A549 (cell line): ENCODE data around the gene CA10. TPM values are rescaled to one million over a fixed set of nuclear protein-coding genes. Genes with fewer than 3 reads are reported as not detected.

Experiments
- ATAC-seq, 2 experiments: fragments of 200-7000 bp in 1 of 2; fragments of >200 bp in 1 of 2; cut with Nextera tagmentation in 1 of 2; cut with Tn5 transposase in 1 of 2; 3 replicates each; pipeline versions ENCODE4 v1.8.0 to v1.9.1; 2018 to 2020; ENCODE audit warnings: mild to moderate bottlenecking in 1 of 2, moderate library complexity in 1 of 2
- CTCF ChIA-PET: fragments of 300-600 bp; sonication (Branson Sonifier 250); formaldehyde crosslinking; extraction: SDS; loops from one replicate; lab custom pipeline; 2021; ENCODE audit warnings: antibody characterized with exemption, inconsistent platforms; lab: Yijun Ruan, JAX
- POLR2A ChIA-PET: fragments of 350-600 bp; formaldehyde crosslinking; extraction: SDS; loops from one replicate; lab custom pipeline; 2021; ENCODE audit warnings: antibody characterized with exemption, inconsistent platforms; lab: Yijun Ruan, JAX
- DNase-seq, 2 experiments: peaks; one replicate each; pipeline versions ENCODE4 v3.0.0 to v3.0.0-alpha.2; 2011 to 2016; ENCODE audit warnings: low read depth in 1 of 2, low spot score in 1 of 2
- FAIRE-seq: peaks from 2 replicates; lab custom pipeline; 2011; peaks lifted over from hg19 to GRCh38; lab: Jason Lieb, UNC
- H3K27ac ChIP-seq, 2 experiments: fragments of >200 bp; sonication (Bioruptor Twin); formaldehyde crosslinking; 3 replicates each; pipeline ENCODE4 v1.5.1; 2016 to 2017
- H3K4me1 ChIP-seq: fragments of >200 bp; sonication (Bioruptor Twin); formaldehyde crosslinking; 3 replicates; pipeline ENCODE4 v1.6.1; 2016
- H3K4me2 ChIP-seq: fragments of >200 bp; sonication (Bioruptor Twin); formaldehyde crosslinking; 3 replicates; pipeline ENCODE4 v1.6.1; 2016
- H3K4me3 ChIP-seq: fragments of >200 bp; sonication (Bioruptor Twin); formaldehyde crosslinking; 3 replicates; pipeline ENCODE4 v1.5.1; 2016
- H3K9me3 ChIP-seq: fragments of >200 bp; sonication (Bioruptor Twin); formaldehyde crosslinking; 3 replicates; pipeline ENCODE4 v1.6.1; 2016
- CEBPB ChIP-seq, 2 experiments: fragments of >200 bp in 1 of 2; sonication (Bioruptor Twin) in 1 of 2; formaldehyde crosslinking in 1 of 2; IDR thresholded peaks; 2 replicates each; pipeline ENCODE4 v1.6.1; 2012 to 2016
- CHD2 ChIP-seq: fragments of 150-350 bp; IDR thresholded peaks from 2 replicates; pipeline ENCODE4 v1.6.1; 2014; ENCODE audit warnings: low read length; ENCODE audit not compliant: partially characterized antibody
- E2F6 ChIP-seq: IDR thresholded peaks from 2 replicates; pipeline ENCODE4 v1.6.1; 2012; ENCODE audit warnings: low read depth, borderline replicate concordance
- EHF ChIP-seq: fragments of 250-450 bp; sonication (Bioruptor Pico); IDR thresholded peaks from 2 replicates; pipeline ENCODE4 v1.5.0; 2020; ENCODE audit warnings: mild to moderate bottlenecking
- EHMT2 ChIP-seq: fragments of 200-600 bp; sonication (generic); IDR thresholded peaks from 2 replicates; pipeline ENCODE4 v1.6.1; 2016; ENCODE audit warnings: antibody characterized with exemption, low read depth, mild to moderate bottlenecking, moderate library complexity
- ELK1 ChIP-seq: fragments of 150-350 bp; IDR thresholded peaks from 2 replicates; pipeline ENCODE4 v1.6.1; 2014; ENCODE audit warnings: low read depth, mild to moderate bottlenecking, low read length
- EP300 ChIP-seq, 2 experiments: fragments of >200 bp; sonication (Bioruptor Twin); formaldehyde crosslinking; IDR thresholded peaks; 2 replicates in 1 of 2; 3 replicates in 1 of 2; pipeline ENCODE4 v1.6.1; 2016 to 2017
- ESRRA ChIP-seq: fragments of 150-350 bp; IDR thresholded peaks from 2 replicates; pipeline ENCODE4 v1.6.1; 2014; ENCODE audit warnings: mild to moderate bottlenecking, low read length, borderline replicate concordance
- FOSL2 ChIP-seq, 2 experiments: fragments of 450-650 bp in 1 of 2; fragments of >200 bp in 1 of 2; sonication (Bioruptor Twin) in 1 of 2; formaldehyde crosslinking; IDR thresholded peaks; 2 replicates each; pipeline versions ENCODE4 v1.5.0 to v1.6.1; 2016 to 2020; ENCODE audit warnings: mild to moderate bottlenecking in 1 of 2, moderate library complexity in 1 of 2
- FOXS1 ChIP-seq: fragments of 250-450 bp; sonication (Bioruptor Pico); IDR thresholded peaks from 2 replicates; pipeline ENCODE4 v1.5.0; 2020; ENCODE audit warnings: mild to moderate bottlenecking, moderate library complexity
- GATA3 ChIP-seq: IDR thresholded peaks from 2 replicates; pipeline ENCODE4 v1.6.1; 2012; ENCODE audit warnings: borderline replicate concordance
- HDAC2 ChIP-seq: fragments of 200-600 bp; sonication (generic); IDR thresholded peaks from 2 replicates; pipeline ENCODE4 v1.6.1; 2016
- HOXB13 ChIP-seq: fragments of 250-450 bp; sonication (Bioruptor Pico); IDR thresholded peaks from 2 replicates; pipeline ENCODE4 v1.5.0; 2020; ENCODE audit warnings: low read depth, mild to moderate bottlenecking, moderate library complexity
- JUN ChIP-seq, 2 experiments: fragments of >200 bp; sonication (Bioruptor Twin); formaldehyde crosslinking; IDR thresholded peaks; 2 replicates in 1 of 2; 3 replicates in 1 of 2; pipeline ENCODE4 v1.6.1; 2016 to 2017
- KDM1A ChIP-seq: fragments of 200-600 bp; sonication (generic); IDR thresholded peaks from 2 replicates; pipeline ENCODE4 v1.6.1; 2016; ENCODE audit warnings: low read depth, mild to moderate bottlenecking
- MAFK ChIP-seq: fragments of 450-650 bp; IDR thresholded peaks from 2 replicates; pipeline ENCODE4 v1.6.1; 2014; ENCODE audit not compliant: partially characterized antibody
- MAZ ChIP-seq: fragments of 150-350 bp; IDR thresholded peaks from 2 replicates; pipeline ENCODE4 v1.6.1; 2014; ENCODE audit warnings: antibody characterized with exemption, low read depth, low read length, borderline replicate concordance
- MYC ChIP-seq: IDR thresholded peaks from 2 replicates; pipeline ENCODE4 v1.6.1; 2012; ENCODE audit warnings: mild to moderate bottlenecking, inconsistent platforms, low read length, improper control_type of control experiment, borderline replicate concordance
- NPAS2 ChIP-seq: fragments of 250-450 bp; sonication (Bioruptor Pico); IDR thresholded peaks from 2 replicates; pipeline ENCODE4 v1.8.0; 2022; ENCODE audit warnings: mild to moderate bottlenecking, moderate library complexity, borderline replicate concordance
- PHF8 ChIP-seq: fragments of 200-600 bp; sonication (generic); IDR thresholded peaks from 2 replicates; pipeline ENCODE4 v1.6.1; 2016; ENCODE audit warnings: low read depth, mild to moderate bottlenecking, antibody characterized with exemption, moderate library complexity, borderline replicate concordance
- POLR2A ChIP-seq: IDR thresholded peaks from 2 replicates; pipeline ENCODE4 v1.6.1; 2012; ENCODE audit warnings: mild to moderate bottlenecking, low read length
- RAD21 ChIP-seq, 2 experiments: fragments of >200 bp in 1 of 2; sonication (Bioruptor Twin) in 1 of 2; formaldehyde crosslinking in 1 of 2; IDR thresholded peaks in 1 of 2; conservative IDR thresholded peaks in 1 of 2; 2 replicates in 1 of 2; 3 replicates in 1 of 2; pipeline ENCODE4 v1.6.1; 2012 to 2018; ENCODE audit warnings: inconsistent platforms in 1 of 2
- RFX5 ChIP-seq: fragments of 450-650 bp; IDR thresholded peaks from 2 replicates; pipeline ENCODE4 v1.7.1; 2014; ENCODE audit warnings: antibody characterized with exemption, mild to moderate bottlenecking, moderate library complexity
- SMC3 ChIP-seq: fragments of >200 bp; sonication (Bioruptor Twin); formaldehyde crosslinking; IDR thresholded peaks from 3 replicates; pipeline ENCODE4 v1.6.1; 2018; ENCODE audit warnings: inconsistent platforms
- SREBF2 ChIP-seq: fragments of 450-650 bp; IDR thresholded peaks from 2 replicates; pipeline ENCODE4 v1.6.1; 2014; ENCODE audit warnings: mild to moderate bottlenecking, moderate library complexity
- TP53 ChIP-seq: fragments of 250-450 bp; sonication (Bioruptor Pico); IDR thresholded peaks from 2 replicates; pipeline ENCODE4 v1.5.0; 2021; ENCODE audit warnings: mild to moderate bottlenecking, moderate library complexity
- ZNF302 ChIP-seq: fragments of 250-450 bp; sonication (Bioruptor Pico); IDR thresholded peaks from 2 replicates; pipeline ENCODE4 v1.9.0; 2021; ENCODE audit warnings: inconsistent platforms, mild to moderate bottlenecking, moderate library complexity
- WGBS: methylation state at CpG from one replicate; pipeline ENCODE4 v1.1.6; 2017; ENCODE audit errors: missing lambda C conversion rate; 5-methylcytosine and 5-hydroxymethylcytosine counted together
- polyA plus RNA-seq, 4 experiments: library from polyadenylated mRNA; depleted of rRNA in 3 of 4; stranded (reverse); fragments of >200 nt; fragmentation: RNase III in 1 of 4; extraction: RNeasy Plus Mini Kit Qiagen cat#74134 plus additional on column Dnase treatment in 1 of 4; gene quantifications; 2 replicates in 3 of 4; 3 replicates in 1 of 4; pipeline ENCODE4 v1.2.3, GENCODE V29; 2011 to 2017
- TF ChIP-seq, protein P1 (sequence below): fragments of 250-450 bp; sonication (Bioruptor Pico); IDR thresholded peaks from 2 replicates; pipeline ENCODE4 v1.5.0; 2021; ENCODE audit warnings: mild to moderate bottlenecking, moderate library complexity, borderline replicate concordance
- TF ChIP-seq, protein P2 (sequence below): fragments of >200 bp; sonication (Bioruptor Twin); formaldehyde crosslinking; IDR thresholded peaks from 3 replicates; pipeline ENCODE4 v1.5.1; 2016

The CA10 gene
- polyA plus RNA-seq, 2 of the 4 experiments (the other 2 are of a cell fraction), result not detected

GRCh38 chr17:51817955-51818354, 340.6 kb downstream of the CA10 start:
- ATAC-seq (no peak), FAIRE-seq (no peak), DNase-seq (no peak)
- Histone ChIP-seq H3K4me2 (no peak overlapping the region), H3K9me3 (no peaks in the 10 kb centered on the region), H3K4me3 (no peak overlapping the region), H3K4me1 (no peaks in the 10 kb centered on the region), H3K27ac (no peak overlapping the region)
- WGBS, result 4% methylated on average over 1 of the region's 1 CpG
- TF ChIP-seq MAFK (no peak), RAD21 (conservative IDR thresholded peaks at IDR 0.05 in 1 of 2, IDR thresholded peaks at IDR 0.05 in 1 of 2) (no peak), ELK1 (no peak), ESRRA (no peak), NPAS2 (CRISPR knock-in tag) (no peak), PHF8 (no peak), JUN (IDR thresholded peaks at IDR 0.05) (no peak), EP300 (IDR thresholded peaks at IDR 0.05) (no peak), EHF (CRISPR knock-in tag) (no peak), SREBF2 (no peak), HOXB13 (CRISPR knock-in tag) (no peak), CEBPB (IDR thresholded peaks at IDR 0.05) (no peak), MAZ (no peak), FOXS1 (CRISPR knock-in tag) (no peak), CHD2 (no peak)
- TF ChIP-seq, protein P1, sequence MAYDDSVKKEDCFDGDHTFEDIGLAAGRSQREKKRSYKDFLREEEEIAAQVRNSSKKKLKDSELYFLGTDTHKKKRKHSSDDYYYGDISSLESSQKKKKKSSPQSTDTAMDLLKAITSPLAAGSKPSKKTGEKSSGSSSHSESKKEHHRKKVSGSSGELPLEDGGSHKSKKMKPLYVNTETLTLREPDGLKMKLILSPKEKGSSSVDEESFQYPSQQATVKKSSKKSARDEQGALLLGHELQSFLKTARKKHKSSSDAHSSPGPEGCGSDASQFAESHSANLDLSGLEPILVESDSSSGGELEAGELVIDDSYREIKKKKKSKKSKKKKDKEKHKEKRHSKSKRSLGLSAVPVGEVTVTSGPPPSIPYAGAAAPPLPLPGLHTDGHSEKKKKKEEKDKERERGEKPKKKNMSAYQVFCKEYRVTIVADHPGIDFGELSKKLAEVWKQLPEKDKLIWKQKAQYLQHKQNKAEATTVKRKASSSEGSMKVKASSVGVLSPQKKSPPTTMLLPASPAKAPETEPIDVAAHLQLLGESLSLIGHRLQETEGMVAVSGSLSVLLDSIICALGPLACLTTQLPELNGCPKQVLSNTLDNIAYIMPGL, result no peak
- ChIA-PET CTCF (interaction anchor here (0.9 kb wide), 1 partner anchor 283 kb away, joined by 3 read pairs; no protein-coding TSS in a partner anchor), POLR2A (no interaction called here)

DNA sequence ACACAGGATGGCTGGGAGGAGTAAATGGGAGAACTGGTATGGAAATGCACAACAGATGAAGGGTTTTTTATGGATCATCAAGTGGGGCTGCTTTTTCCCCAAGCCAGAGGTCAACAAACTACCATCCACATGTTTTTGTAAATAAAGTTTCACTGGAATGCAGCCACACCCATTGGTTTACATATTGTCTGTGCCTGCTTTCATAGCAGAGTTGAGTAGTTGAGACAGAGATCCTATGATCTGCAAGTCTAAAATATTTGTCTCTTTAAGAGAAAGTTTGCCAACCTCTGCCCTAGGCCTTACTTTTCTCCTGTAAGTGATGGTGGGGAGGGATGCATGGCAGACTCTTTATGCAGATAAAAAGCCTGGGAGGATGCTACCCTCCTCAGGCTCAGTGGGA, 341.4 kb downstream of the CA10 start:
- Histone ChIP-seq H3K27ac (no peak overlapping the region), H3K4me1 (no peaks in the 10 kb centered on the region), H3K4me3 (no peak overlapping the region), H3K9me3 (no peaks in the 10 kb centered on the region), H3K4me2 (no peak overlapping the region)
- CTCF ChIA-PET, result interaction anchor here (0.8 kb wide), 1 partner anchor 53 kb away, joined by 3 read pairs; no protein-coding TSS in a partner anchor
- ATAC-seq (no peak), FAIRE-seq (no peak), DNase-seq (no peak)
- POLR2A ChIA-PET, result no interaction called here
- TF ChIP-seq PHF8 (no peak), KDM1A (no peak), TP53 (CRISPR knock-in tag) (no peak), SMC3 (no peak), MAFK (no peak), CHD2 (no peak), EHMT2 (no peak), HDAC2 (no peak), POLR2A (no peak), ESRRA (no peak), JUN (IDR thresholded peaks at IDR 0.05) (no peak), E2F6 (no peak), RFX5 (no peak), ELK1 (no peak), GATA3 (no peak), FOSL2 (IDR thresholded peaks at IDR 0.05) (no peak), FOSL2 (CRISPR knock-in tag; IDR thresholded peaks at IDR 0.05) (no peak), ZNF302 (CRISPR knock-in tag) (no peak), MYC (no peak)
- TF ChIP-seq, protein P2, sequence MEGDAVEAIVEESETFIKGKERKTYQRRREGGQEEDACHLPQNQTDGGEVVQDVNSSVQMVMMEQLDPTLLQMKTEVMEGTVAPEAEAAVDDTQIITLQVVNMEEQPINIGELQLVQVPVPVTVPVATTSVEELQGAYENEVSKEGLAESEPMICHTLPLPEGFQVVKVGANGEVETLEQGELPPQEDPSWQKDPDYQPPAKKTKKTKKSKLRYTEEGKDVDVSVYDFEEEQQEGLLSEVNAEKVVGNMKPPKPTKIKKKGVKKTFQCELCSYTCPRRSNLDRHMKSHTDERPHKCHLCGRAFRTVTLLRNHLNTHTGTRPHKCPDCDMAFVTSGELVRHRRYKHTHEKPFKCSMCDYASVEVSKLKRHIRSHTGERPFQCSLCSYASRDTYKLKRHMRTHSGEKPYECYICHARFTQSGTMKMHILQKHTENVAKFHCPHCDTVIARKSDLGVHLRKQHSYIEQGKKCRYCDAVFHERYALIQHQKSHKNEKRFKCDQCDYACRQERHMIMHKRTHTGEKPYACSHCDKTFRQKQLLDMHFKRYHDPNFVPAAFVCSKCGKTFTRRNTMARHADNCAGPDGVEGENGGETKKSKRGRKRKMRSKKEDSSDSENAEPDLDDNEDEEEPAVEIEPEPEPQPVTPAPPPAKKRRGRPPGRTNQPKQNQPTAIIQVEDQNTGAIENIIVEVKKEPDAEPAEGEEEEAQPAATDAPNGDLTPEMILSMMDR, result no peak
